GM21526 (cell line): ENCODE results near the gene DISC1.
"Not testable (repeated sequence)": the region's sequence is repeated elsewhere in the genome, so short reads cannot be mapped to it uniquely, and the experiment has no call there.

Experiments used
- ATAC-seq: cut with Tn5 transposase; IDR thresholded peaks from one replicate; pipeline ENCODE4 v1.9.1; 2021; ENCODE audit warnings: moderate library complexity; ENCODE audit not compliant: unreplicated experiment, low FRiP score

DISC1 gene

DNA sequence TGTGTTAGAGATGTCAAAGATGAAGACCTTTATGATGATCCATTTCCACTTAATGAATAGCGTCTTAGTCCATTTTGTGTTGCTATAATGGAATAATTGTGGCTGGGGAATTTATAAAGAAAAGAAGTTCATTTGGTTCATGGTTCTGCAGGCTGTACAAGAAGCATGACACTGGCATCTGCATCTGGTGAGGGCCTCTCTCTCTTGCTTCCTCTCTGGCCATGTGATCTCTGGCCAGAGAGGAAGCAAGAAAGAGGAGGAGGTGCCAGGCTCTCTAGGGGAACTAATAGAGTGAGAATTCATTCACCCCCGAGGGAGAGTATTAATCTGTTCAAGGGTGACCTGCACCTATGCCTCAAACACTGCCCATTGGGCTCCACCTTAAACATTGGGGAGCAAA, 242.8 kb downstream of the DISC1 start:
- ATAC-seq = no peak

DNA sequence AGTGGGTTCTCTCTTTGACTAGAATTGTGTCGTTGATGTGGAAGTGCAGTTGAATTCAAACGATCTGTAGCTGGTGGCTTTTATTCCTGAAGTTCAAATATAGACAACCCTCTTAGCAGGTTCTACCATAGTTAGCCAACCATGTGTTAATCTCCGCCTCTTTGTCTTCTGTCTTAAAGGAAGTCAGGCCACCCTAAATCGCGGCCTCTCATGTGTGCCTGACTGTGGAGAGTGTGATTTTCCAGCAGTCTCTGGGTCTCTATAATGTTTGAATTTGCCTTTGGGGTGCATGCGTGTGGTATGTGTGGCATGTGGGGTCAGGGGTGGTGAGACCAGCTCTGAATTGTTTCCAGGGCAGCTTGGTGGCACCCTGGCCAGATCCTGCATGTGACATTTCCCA, 244.9 kb downstream of the DISC1 start:
- no peak for ATAC-seq

DNA sequence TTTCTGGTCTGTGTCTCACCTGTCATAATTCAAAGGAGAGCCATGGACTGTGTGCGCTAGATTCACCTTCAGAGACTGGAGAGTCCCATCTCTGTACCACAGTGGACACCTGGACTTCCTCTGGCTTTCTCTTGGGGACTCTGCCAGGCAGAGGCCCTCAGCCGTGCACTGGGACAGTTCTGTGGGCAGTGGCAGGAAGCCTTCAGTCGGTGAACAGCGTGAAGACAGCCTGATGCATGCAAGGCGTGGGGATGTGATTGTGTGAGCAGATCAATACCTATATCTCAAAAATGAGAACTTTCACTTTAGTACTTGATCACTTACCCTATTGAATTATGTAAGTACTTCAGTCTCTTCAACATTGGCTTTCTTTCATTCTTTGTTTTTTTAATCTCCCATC, 245.3 kb downstream of the DISC1 start:
- no peak for ATAC-seq

DNA sequence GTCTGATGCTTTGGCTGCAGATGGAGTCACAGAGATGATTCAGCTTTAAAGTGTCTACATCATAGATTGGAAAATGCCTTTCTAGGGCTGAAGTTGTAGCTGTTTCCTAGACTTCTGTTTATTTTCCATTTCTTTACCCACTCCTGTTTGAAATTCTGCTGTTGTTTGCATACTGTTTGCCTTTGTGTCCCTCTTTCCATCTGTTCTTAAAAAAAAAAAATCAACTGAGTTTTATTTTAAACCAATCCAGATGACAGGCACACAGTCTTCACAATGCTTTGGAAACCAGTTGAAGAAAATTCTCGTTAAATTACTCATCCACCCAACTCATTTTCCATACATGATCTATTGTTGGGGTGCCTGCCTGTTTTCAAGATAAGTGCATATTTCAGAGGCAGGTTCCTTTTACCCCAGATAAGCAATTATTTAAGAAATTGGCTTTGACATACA, 245.9 kb downstream of the DISC1 start:
- ATAC-seq = no peak

DNA sequence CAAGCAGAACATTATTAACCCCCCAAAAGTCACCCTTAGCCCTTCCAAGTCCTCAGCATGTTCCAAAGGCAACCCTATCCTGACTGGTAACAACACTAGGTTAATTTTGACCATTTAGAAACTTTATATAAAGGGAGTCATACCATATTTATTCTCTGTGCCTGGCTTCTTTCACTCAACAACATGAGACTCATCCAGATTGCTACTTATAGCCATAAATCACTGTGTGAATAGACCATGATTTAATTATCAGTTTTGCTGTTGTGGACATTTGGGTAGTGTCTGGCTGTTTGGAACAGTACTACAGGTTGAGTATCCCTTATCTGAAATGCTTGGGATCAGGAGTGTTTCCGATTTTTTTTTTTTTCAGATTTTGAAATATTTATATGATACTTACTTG, 252.1 kb downstream of the DISC1 start:
- no peak for ATAC-seq

DNA sequence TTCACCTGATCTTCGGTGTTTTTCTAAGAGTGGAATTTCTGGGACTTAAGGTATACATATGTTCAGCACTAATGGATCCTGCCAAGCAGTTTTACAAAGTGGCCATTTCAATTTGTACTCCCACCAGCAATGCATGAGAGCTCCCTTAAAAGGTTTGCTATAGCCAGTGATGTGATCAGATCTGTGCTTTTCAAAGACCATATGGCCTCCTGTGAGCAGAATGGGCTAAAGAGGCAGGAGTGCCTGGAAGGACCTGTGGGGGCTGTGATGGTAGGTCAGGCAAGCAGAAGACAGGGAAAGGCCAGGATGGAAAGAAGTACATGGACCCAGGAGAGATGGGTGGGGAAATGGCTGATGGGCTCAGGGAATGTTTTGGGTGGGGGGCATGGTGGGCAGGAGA, 252.7 kb downstream of the DISC1 start:
- ATAC-seq = no peak

DNA sequence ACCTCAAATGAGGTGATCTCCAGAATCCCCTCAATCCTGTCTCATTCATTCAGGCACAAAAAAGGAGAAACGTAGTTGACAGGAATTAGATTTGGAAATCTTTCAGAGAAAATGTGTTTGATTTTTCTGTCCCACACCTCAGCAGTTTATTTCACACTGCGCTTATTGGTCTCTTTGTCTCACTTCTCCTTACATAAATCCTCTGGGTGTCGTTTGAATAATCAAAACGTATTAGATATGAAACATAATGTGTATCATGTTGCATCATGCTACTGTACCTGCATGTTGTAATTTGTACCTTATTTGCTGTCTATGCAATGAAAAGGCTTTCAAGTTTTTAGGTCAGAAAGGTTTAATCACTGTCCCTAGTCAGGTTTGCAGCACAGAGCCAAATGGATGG, 255.7 kb downstream of the DISC1 start:
- ATAC-seq = no peak

DNA sequence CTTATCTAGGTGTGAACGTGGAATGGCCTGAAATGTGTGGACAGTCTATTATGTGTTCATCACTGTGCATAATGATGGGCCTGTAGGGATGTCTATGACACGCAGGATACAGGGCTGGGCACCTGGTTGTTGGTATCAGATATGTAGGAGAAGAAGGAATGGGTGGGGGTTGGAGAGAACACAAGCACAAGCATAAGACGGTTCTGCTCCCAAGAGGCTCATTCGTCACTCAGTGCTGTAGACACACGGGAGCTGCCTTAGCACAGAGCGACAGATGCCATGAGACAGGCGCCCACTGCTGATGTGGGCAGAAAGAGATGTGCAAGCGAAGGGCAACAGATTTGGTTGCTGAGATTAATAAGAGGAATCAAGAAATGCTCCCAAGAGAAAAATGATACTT, 256.2 kb downstream of the DISC1 start:
- ATAC-seq = no peak

DNA sequence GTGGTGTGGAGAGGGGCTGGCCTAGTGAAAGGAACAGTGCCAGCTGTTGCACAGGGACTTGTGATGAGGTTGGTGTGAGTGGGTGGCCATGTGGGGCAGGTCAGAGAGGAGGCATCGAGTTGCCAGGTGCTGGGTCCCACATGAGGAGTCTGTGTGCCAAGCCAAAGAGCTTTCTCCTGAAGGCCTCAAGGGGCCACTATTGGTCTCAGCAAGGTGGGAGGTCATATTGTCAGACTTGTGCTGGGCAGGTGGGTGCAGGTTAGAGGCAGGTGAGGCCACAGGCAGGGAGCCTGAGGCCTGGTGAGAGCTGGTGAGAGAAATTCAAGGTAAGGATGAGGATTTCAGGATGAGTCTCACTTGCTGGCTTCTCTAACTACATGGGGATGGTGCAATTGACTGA, 256.8 kb downstream of the DISC1 start:
- no peak for ATAC-seq

DNA sequence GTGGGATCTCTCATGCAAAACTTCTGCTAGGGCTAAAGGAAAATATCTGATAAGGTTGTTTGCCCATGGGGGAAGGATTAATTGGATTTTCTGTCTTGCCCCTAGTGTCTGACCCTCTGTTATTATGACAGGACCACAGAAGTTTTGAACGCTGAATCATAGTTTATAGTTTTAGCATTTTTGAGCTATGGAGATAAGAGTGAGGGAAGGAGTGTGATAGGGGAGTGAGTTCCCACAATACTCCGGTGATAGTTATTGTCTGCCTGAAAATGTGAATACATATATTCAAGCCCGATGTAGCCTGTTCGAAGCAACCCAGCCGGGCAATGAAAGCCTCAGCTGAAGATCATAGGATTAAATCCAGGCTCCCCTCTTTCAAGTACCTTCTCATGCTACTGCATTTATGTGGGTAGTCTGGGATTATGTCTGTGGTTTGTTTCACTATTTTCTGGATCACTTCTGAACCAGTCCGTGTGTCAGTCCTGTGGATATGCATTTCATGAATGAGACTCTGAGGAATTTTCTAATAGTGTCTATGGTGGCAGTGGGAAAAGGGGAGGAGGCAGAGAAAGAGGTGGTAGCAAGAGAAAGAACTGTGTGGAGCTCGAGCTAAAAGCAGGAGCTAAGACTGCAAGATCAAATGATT, 258.7 kb downstream of the DISC1 start:
- ATAC-seq = no peak

DNA sequence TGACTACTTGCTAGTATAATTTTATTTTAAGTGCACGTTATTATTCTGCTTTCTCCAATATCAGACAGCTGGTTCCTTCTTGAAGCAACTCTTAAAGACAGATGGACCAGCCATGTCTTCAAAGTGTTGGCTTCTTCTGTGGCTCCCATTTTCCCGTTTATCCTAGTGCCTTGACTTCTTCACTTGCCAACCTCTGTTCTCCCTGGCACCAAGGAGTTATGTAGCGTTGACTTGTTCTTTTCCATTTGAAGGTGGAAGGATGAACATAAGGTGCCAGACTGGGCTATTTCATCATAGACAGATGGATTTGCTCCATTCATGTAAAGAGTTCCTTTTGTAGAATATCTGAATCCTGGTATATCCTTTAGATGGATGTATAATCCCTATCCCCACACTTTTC, 260.6 kb downstream of the DISC1 start:
- ATAC-seq = no peak

DNA sequence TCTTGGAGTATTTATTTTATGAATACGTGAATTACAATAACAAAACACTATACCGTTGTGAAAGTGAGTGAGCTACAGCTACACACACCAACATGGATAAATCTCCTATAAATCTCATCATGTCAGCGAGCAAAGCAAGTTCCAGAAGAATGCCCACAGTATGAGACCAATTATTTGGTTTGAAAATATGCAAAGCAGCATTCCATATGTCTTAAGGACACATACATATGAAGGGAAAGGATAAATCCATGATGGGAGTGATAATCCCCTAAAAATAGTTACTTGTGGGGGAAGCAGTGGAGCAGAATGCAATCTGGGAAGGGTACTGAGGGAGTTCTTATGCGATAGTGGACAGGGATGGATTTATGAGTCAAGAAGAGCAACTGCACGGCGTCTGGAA, 261.3 kb downstream of the DISC1 start:
- no peak for ATAC-seq

DNA sequence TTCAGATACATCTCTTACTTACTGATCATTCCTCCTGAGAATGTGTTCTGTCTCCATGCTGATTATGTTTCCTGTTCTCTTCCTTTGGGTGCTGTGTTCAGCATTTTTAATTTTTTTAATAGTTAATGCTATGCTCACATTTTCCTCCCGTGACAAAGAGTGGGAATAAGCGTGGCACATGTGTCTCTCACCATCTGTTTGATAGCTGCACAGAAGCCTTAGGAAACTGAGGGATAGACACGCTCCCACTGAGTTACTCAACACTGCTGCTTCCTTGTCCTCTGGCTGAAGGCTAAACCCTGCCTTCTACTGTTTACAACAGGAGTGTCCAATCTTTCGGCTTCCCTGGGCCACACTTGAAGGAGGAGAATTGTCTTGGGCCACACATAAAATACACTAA, 264.2 kb downstream of the DISC1 start:
- no peak for ATAC-seq

DNA sequence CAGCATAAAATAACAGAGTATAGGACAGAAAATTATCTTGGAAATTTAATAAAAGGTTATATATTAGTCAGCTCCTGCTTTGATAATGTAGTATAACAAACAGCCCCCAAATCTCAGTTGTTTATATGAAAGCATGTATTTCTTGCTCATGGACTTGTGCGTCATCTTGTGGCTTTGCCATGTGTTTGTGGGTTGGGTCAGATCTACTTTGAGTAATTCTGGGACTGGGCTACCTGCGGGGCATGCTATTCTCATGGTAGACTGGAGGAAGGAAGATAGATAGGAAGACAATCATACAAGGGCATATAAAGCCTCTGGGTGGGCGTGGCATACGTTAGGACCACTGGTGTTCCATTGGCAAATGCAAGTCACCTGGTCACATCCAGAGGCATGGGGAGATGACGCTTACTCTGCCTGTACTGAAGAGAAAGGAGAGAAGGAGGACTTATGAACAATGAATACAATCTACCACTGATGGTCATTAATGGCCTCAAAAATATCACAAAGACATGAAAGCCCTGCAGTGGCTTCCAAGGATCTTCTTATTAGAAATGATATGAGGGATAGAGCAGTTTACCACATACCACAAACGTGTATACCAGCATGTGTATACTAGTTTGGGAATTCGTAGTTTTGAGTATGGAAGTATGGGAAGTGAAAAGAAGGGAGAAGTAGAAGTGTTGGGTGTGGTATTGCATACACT, 267.0 kb downstream of the DISC1 start:
- no peak for ATAC-seq

DNA sequence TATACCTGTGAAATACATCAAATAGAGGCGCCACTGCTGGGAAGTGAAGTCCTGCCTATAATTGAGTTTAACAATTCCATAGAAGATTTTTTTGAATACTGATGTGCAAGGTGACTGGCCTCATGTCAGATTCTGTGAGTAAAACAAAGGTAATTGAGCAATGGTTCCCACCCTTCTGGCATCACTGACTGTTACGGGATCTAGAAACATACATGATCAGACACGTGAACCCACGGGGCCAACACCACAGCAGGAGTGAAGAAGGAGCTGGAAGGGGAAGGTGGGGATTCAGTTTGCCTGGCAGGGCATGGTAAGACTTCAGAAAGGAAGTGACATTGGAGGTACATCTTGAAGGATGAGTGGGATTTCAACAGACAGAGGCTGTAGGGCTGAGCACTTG, 270.2 kb downstream of the DISC1 start:
- ATAC-seq = no peak

DNA sequence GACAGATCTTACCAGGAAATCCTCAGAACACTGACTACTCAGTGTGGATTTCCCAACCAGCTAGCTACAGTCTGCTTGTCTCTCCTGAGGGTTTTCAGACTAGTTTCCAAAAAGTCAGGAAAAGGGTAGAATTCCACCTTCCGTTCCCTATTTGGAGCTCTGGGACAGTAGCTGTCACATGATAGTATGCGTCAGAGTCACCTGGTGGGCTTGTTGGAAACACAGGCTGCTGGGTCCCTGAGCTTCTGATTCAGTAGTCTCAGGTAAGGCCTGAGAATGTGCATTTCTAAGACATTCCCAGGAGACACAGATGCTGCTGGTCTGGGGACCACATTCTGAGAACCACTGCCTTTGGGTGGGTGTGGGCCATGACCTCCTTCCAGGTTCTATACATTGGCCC, 272.5 kb downstream of the DISC1 start:
- no peak for ATAC-seq

DNA sequence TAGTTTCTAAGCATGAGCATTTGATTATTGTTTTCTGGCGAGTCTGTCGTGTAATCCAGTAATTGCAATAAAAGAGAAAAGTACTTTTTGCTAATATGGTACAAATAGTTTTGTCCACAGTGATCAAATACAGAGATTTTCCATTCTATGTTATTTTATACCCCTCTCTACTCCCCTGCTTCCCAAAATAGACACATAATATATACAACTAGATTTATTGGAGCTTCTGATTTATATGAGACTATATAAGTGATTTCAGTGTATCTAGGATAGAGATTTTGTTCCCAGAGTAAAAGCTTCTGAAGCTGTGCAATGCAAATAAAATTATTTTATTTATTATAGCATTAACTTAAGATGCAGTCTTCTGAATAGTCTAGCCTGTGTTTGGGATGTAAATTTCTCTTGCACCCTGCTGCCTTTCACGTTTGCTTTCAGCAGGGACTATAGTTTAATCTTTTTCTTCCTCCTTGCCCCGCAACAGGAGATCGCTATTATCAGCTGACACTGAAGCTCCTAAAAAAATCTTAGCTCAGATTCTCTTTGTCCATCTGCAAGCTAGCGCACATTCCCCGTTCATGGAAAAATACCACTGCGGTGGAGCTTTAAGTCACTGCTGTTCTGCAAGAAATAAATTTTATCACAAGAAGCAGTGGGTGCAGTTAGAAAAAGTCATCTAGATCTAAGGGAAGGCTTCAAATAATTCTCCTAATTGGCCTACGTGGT, 273.3 kb downstream of the DISC1 start:
- no peak for ATAC-seq

DNA sequence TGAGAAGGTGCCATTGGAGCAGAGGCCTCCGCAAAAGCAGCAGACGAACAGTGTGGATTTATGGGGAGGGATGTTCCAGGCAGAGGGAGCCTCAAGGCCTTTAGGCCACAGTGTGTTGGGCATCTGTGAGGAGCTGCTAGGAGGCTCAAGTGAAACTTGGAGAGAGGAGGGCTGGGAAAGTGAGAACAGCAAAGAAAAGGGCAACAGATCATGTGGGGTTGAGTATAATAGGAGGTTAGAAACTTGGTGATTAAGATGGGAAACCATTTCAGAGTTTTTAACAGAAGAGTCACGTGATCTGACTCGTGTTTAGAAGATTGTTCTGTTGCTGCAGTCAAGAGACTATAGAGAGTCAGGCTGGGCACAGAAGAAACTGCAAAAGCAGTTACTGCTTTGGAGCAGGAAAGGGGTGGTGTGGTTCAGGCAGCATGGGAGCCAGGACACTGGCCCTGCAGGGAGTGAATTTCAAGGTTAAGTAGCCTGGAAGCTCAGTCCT, 277.0 kb downstream of the DISC1 start:
- no peak for ATAC-seq

DNA sequence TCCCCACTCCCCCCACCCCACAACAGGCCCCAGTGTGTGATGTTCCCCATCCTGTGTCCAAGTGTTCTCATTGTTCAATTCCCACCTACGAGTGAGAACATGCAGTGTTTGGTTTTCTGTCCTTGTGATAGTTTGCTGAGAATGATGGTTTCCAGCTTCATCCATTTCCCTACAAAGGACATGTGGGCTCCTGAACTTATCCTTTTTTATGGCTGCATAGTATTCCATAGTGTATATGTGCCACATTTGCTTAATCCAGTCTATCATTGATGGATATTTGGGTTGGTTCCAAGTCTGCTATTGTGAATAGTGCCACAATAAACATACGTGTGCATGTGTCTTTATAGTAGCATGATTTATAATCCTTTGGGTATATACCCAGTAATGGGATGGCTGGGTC, 280.7 kb downstream of the DISC1 start:
- not testable (repeated sequence) for ATAC-seq

DNA sequence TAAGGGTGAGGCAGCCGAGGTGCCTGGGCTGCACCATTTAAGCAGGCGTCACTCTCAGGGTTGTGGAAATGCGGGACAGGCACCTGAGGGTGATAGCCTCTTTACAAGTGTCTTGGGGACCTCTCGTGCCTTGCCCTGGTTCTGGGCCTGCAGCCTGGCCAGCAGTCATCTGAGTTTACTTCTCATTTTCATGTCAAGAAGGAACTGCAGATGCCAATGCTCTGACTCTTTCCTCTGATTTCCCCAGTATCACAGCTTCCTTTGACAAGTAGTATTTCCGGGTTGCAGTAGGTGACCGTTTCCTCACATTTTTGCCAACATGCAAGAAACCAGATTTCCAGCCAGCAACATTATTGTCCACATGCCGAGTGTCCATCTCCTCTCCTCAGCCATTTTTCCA, 286.9 kb downstream of the DISC1 start:
- ATAC-seq = no peak

DNA sequence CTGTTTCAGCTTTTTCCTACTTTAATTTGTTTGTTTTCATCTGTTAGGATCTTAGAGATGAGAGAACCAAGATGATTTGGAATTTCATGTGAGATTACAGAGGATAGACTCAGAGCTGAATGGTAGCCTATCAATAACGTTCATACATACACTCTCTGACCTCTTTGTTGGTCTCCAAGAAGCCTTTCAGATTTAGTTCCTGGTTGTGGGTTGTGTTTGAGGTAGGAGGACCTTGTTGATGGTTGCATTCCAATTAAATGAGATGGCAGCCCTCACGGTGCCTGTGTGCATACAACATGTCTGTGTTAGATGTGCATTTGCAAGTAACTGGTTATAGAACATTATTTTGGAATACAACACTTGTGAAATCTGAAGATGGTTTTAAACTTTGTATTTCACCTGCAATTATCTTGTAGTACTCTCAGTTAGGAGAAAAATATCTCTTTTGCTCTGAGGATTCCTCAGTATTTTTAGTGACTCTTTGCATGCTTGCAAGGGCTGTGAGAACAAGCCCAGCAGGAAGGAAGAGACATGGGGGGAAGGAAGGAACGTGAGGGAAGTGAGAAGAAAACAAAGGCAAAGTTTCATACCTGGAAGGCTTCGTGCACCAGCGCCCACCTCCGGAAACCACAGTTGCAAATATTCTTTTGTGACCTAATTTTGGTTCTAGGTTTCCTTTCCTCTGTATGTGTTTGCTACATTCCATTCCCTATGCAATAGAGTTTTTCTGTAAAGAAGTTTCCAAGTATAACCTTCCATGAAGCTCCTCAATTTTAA, 291.8 kb downstream of the DISC1 start:
- no peak for ATAC-seq
